GM19438 (cell line): ENCODE results near the gene TNNC1.

Source experiments
- ATAC-seq: cut with Tn5 transposase; IDR thresholded peaks from one replicate; pipeline ENCODE4 v1.9.1; 2021; ENCODE audit warnings: low read depth; ENCODE audit not compliant: unreplicated experiment

TNNC1 gene

GRCh38 chr3:52453496-52454249, at the start of gene TNNC1:
TNNC1 (minus strand) TSS chr3:52454041; CDS start chr3:52454015, 26 bp downstream.
- ATAC-seq, result no peak

GRCh38 chr3:52502808-52503350, 49.0 kb upstream of the TNNC1 start:
- no peak for ATAC-seq

- ATAC-seq, result no peak
Measured at GRCh38 chr3:52502001-52502400, 48.2 kb upstream of the TNNC1 start.

- no peak for ATAC-seq
Measured at GRCh38 chr3:52501046-52501445, 47.2 kb upstream of the TNNC1 start.

- no peak for ATAC-seq
Measured at GRCh38 chr3:52498137-52499054, 44.6 kb upstream of the TNNC1 start.

GRCh38 chr3:52495777-52496602, 42.1 kb upstream of the TNNC1 start:
- ATAC-seq, result no peak

- no peak for ATAC-seq
Measured at GRCh38 chr3:52494886-52495495, 41.1 kb upstream of the TNNC1 start, which contains the start of gene STAB1. STAB1 (plus strand) TSS chr3:52495338; CDS start chr3:52495414, 76 bp downstream.

GRCh38 chr3:52494445-52494844, 40.6 kb upstream of the TNNC1 start:
- ATAC-seq, result no peak

GRCh38 chr3:52493232-52494017, 39.6 kb upstream of the TNNC1 start:
- ATAC-seq, result no peak

- no peak for ATAC-seq
Measured at GRCh38 chr3:52492059-52492458, 38.2 kb upstream of the TNNC1 start.

GRCh38 chr3:52490939-52491526, 37.2 kb upstream of the TNNC1 start:
- ATAC-seq, result no peak

GRCh38 chr3:52490035-52490938, 36.4 kb upstream of the TNNC1 start:
- no peak for ATAC-seq

GRCh38 chr3:52489453-52489852, 35.6 kb upstream of the TNNC1 start:
- ATAC-seq, result no peak

- no peak for ATAC-seq
Measured at GRCh38 chr3:52488746-52489145, 34.9 kb upstream of the TNNC1 start.

- no peak for ATAC-seq
Measured at GRCh38 chr3:52487788-52488691, 34.2 kb upstream of the TNNC1 start.

GRCh38 chr3:52487050-52487787, 33.4 kb upstream of the TNNC1 start:
- ATAC-seq, result no peak
